ENCODE data around the gene SUPT20HL1.
"Not testable (repeated sequence)": the region's sequence is repeated elsewhere in the genome, so short reads cannot be mapped to it uniquely, and the experiment has no call there.

Gene SUPT20HL1

DNA sequence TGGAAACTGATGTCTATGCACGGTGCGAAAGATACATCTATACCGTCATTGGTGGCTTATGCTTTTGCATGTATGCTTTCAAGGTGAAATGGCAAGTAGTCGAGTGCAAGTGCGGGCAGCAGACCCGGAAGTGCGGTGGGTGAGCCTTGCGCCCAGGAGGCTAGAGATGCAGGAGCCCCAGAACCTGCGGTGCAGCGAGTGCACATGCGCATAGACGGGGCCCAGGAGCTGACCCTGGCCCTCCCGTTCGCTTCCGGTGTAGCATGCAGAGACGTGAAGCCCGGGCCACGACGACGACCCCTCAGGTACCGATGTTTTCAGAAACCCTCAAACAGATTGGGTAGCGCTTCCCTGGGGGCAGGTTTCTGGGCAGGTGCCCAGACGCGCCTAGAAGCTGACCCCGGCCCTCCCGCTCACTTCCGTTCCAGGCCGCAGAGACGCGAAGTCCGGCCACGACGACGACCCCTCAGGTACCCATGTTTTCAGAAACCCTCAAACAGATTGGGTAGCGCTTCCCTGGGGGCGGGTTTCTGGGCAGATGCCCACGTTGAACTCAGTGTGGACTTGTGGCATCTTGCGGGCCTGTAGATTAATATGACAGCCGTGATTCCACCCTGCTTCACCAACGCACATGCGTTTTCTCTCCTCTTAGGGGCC, 1.8 kb downstream of the SUPT20HL1 start:
- in situ Hi-C loops (cut with HindIII; ENCODE audit: low sequenced_read_pairs): not testable (repeated sequence)

DNA sequence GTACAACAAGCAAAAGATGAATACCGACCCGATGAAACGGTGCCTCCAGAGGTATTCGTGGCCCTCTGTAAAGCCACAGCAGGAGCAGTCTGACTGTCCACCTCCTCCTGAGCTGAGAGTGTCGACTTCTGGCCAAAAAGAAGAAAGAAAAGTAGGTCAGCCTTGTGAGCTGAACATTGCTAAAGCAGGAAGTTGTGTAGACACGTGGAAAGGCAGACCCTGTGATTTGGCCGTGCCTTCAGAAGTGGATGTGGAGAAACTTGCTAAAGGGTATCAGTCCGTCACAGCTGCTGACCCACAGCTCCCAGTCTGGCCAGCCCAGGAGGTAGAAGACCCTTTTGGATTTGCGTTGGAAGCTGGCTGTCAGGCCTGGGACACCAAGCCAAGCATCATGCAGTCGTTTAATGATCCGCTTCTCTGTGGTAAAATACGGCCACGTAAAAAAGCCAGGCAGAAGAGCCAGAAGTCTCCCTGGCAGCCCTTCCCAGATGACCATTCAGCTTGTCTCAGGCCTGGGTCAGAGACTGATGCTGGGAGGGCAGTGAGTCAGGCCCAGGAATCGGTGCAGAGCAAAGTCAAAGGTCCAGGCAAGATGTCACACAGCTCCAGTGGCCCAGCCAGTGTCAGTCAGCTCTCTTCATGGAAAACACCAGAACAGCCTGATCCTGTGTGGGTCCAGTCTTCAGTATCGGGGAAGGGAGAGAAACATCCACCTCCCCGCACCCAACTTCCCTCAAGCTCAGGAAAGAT, 3.2 kb downstream of the SUPT20HL1 start:
- in situ Hi-C loops (cut with HindIII; ENCODE audit: low sequenced_read_pairs): not testable (repeated sequence)

DNA sequence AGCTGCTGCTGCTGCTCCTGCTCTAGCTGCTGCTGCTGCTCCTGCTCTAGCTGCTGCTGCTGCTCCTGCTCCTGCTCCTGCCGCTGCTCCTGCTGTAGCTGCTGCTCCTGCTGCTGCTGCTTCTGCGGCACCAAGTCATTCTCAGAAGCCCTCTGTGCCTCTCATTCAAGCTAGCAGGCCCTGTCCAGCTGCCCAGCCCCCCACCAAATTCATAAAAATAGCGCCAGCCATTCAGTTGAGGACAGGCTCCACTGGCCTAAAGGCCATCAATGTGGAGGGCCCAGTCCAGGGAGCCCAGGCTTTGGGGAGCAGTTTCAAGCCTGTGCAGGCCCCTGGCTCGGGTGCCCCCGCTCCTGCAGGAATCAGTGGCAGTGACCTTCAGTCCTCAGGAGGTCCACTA, 3.9 kb downstream of the SUPT20HL1 start:
- in situ Hi-C loops (cut with HindIII; ENCODE audit: low sequenced_read_pairs): no loop called here

DNA sequence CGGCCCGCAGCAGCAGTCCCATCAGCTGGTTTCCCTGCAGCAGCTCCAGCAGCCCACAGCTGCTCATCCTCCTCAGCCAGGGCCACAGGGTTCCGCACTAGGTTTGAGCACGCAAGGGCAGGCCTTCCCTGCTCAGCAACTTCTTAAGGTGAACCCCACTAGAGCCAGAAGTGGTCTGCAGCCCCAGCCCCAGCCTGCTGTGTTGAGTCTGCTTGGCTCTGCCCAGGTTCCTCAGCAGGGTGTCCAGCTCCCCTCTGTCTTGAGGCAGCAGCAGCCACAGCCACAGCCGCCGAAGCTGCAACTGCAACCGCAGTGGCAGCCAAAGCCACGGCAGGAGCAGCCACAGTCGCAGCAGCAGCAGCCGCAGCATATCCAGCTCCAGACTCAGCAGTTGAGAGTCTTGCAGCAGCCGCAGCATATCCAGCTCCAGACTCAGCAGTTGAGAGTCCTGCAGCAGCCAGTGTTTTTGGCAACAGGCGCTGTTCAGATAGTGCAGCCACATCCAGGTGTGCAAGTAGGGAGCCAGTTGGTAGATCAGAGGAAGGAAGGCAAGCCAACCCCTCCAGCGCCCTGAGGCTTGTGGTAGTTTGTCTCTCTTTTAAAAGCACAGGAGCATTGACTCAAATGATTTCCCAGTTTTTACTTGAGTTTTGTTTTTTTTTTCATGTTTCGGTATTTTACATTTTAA, 4.6 kb downstream of the SUPT20HL1 start:
- in situ Hi-C loops (cut with HindIII; ENCODE audit: low sequenced_read_pairs): no loop called here

DNA sequence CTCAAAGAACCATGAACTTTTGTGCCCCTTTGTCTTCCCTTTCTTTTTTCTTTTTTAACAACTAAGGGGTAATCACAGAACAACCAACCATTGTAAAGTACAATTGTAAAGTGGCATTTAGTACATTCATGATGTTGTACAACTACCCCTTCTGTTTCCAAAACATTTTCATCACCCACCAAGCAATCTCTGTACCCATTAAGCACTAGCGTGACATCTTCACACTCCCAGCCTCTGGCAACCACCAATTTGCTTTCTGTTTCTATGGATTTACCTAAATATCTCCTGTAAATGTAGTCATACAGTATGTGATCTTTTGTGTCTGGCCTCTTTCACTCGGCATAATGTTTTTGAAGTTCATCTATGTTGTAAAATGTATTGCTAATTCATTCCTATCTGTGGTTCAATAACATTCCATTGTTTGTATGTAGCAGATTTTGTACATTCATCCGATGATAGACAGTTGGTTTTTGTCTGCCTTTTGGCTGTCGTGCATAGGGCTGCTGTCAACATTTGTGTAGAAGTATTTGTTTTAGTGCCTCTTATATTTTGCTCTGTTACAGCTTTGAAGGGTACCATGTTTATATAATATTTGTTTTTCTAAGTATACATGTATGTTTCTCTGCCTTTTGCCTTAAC, 6.4 kb downstream of the SUPT20HL1 start:
- in situ Hi-C loops (cut with HindIII; ENCODE audit: low sequenced_read_pairs): not testable (repeated sequence)

DNA sequence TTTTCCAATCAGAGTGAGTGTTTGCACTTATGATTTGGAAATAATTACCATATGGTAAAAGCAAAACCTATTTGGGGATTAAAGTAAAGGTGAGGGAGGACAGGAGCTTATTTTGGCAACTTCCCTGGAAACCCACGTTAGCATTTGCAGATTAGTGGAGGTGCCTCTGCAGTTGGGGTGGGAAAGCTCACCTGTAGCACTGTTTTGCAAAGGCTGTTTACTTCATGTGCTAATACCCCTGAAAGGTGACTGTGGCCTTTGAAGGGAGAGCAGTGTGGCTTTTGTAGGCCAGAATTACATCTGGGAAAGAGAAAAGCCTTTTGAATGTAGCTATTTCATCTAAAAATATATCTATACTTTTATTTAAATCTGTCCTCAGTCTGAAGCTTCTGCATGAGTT, 9.4 kb downstream of the SUPT20HL1 start:
- in situ Hi-C loops (cut with HindIII; ENCODE audit: low sequenced_read_pairs): no loop called here

DNA sequence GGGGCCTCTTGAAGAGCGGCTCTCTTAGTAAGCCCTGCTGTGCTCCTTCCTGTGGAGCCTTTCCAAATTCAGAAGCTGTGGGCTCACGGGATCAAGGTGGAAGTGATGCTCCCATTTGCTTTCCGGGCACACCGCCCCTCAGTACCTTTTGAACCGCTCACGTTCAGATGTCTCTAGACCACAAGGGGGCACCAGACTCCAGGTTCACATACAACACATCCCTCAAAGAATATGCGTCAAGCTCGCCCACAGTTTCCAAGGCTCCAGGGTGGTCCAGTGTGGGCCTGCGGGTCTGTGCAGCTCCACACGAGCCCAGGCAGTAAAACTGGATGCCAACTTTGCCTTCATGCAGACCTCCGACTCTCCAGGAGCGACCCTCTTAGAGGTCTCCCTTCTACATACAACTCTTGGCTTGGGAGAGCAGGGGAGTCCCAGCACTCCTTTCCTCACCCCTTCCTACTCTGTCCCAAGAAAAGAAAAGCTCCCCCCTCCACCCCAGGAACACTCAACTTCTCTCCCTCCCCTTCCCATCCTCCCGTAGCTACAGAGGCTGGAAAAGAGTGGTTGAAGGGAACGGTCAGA, 11.0 kb downstream of the SUPT20HL1 start:
- in situ Hi-C loops (cut with HindIII; ENCODE audit: low sequenced_read_pairs): no loop called here

DNA sequence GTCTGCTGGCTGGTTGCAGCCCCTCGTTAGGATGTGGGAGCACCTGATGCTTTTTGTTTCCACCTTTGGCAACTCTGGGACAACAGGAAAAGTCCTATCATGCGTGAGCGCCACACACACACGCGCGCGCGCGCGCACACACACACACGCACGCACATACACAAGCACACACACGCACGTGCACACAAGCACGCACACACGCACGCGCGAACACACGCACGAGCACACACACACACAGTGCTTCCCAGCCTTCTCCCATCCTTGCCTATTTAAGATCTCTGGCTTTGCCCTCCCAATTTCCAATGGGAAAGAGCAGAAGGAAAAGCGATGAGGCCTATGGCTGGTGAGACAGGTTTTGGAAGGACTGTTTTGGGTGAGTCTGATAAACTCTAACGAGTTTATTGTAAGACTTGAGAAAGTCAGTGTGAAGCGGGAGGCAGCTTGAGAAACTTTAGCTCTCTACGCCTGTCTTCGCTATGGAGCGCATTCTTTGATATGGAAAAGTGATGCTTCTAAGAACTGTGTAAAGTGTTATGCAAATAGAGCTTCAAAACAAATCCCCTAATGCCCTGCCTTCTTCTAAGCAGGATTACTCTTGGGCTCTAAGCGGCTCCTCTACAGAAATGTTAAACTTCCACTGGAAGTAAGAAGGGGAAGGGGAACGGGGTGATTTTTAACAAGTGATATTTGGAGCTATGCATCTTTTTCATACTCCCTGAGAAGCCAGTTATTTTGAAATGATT, 11.8 kb downstream of the SUPT20HL1 start:
- in situ Hi-C loops (cut with HindIII; ENCODE audit: low sequenced_read_pairs): no loop called here

DNA sequence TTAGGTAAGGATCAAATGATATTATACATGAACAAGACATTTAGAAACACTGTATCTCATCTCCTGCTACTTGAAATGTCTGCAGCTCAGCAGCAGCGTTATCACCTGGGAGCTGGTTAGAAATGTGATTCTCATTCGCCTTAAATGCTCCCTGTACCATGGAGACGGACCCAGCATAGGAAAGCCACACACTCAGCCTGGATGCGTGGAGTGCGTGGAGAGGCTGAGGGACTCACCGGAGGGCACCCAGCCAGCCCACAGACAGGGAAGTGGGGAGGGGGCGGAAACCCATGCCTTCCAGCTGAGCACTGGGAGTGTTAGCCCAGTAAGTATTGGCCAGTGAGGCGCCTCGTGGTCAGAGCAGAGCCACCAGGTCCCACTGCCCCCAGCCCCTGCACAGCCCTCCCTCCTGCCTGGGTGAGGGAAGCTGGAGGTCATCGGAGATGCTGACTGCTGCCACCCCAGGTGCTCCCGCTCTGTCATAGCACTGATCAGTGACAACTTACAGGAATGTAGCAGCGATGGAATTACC, 15.2 kb downstream of the SUPT20HL1 start:
- in situ Hi-C loops (cut with HindIII; ENCODE audit: low sequenced_read_pairs): no loop called here

DNA sequence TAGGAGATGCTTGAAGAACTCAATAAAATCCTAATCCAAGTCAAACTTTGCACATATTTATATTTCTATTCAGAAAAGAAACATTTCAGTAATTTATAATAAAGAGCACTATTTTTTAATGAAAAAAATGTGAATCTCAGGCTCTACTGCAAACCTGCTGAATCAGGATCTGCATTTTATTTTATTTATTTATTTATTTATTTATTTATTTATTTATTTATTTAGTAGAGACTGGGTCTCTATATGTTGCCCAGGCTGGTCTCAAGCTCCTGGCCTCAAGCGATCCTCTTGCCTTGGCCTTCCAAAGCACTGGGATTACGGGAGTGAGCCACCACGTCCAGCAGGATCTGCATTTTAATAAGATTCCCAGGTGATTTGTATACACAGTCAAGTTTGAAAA, 16.0 kb downstream of the SUPT20HL1 start:
- in situ Hi-C loops (cut with HindIII; ENCODE audit: low sequenced_read_pairs): no loop called here

DNA sequence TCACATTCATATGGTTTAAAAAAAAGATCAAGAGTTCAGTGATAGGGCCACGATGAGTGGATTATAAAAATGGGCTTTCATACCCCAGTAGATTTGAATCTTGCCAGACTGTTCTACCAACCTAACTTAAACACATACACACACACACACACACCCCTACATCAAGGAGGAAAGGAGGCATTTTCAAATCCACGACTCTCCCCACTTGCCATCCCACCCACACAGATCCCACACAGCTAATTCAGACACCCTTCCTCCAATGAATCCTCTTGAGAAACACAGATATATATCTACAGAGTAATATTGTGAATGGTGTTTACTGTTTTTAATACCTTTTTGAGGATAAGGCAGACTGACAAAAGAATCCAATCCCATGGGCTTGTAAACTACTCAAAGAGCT, 16.8 kb downstream of the SUPT20HL1 start:
- in situ Hi-C loops (cut with HindIII; ENCODE audit: low sequenced_read_pairs): no loop called here

DNA sequence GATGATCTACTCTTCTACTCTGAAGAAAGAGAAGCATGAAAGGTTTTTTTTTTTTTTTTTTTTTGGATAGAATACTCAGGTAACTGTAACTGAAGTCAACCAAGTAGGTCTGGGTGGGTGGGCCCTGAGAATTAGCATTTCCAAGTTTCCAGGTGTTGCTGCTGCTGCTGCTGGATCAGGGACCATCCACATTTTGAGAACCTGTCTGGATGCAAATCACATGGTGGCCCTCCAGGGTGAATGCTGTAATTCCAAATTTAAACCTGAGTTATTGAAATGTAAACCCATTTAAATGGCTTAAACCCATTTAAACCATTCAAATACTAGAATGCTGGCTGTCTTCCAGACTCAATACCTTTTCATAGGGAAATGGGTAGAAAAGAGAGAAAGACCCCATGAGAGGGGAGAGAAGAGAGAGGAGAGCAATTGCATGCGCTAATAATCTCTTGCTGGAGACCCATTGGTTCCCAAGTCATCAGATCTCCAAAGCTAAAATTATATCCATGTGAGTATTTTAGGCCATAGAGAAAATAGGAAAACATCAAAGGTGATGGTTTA, 17.6 kb downstream of the SUPT20HL1 start:
- in situ Hi-C loops (cut with HindIII; ENCODE audit: low sequenced_read_pairs): no loop called here

DNA sequence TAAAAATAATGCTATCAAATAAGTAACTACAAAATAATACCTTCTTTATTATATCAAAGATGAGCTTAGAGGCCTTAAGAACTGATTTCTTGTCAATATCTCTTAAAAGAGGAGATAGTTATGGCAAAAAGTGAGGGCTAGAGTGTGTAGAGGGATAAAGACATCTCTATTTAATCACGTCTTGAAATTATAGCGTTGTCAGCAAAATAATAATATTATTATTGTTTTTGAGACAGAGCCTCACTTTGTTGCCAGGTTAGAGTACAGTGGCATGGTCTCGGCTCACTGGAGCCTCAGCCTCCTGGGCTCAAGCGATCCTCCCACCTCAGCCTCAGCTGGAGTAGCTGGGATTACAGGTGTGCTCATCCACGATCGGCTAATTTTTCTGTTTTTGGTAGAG, 18.3 kb downstream of the SUPT20HL1 start:
- in situ Hi-C loops (cut with HindIII; ENCODE audit: low sequenced_read_pairs): no loop called here

DNA sequence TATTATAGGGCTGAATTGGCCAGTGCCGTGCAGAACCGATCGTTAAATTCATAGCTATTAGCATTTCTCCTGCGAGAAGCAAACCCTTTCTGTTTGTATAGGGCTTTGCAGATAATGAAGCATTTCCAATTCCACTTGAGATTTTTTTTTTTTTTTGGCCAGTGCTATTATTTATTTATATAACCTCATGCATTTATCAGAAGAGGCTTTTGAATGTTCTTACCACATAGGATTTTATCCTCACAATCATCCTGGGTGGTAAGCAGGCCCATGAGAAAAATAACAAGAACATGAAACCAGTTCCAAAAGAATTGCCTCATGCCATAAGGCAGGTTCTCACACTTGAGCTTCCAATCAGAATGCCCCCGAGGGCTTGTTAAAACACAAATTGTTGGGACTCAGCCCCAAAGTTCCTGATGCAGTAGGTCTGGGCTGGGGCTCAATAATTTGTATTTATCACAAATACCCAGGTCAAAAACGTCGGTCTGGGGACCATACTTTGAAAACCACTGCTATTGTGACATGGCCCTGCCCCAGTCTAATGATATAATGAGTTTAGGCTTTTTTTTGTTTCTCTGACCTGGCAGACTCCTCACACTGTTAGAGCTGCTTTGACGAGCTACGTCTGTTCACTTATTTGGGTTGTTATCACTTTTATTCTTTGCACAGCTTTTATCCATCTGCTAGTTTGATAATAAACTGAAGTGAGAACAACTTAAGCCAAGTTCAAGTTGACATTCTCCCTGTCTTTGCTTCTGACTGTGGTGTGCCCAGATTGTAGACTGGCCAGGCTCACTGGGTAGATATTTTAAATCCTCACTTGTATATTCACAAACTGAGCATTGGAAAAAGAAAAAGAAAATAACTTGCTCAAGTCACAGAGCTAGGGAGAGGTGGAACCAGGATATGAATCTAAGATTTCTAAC, 20.1 kb downstream of the SUPT20HL1 start:
- in situ Hi-C loops (cut with HindIII; ENCODE audit: low sequenced_read_pairs): no loop called here

DNA sequence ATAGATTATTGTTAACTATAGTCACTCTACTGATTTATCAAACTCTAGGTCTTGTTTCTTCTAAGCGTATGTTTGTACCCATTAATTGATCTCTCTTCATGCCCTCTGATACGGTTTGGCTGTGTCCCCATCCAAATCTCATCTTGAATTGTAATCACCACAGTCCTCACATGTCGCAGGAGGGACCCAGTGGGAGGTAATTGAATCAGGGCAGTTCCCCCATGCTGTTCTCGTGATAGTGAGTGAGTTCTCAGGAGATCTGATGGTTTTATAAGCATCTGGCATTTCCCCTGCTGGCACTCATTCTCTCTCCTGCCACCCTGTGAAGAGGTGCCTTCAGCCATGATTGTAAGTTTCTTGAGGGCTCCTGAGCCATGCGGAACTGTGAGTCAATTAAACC, 21.9 kb downstream of the SUPT20HL1 start:
- in situ Hi-C loops (cut with HindIII; ENCODE audit: low sequenced_read_pairs): not testable (repeated sequence)

DNA sequence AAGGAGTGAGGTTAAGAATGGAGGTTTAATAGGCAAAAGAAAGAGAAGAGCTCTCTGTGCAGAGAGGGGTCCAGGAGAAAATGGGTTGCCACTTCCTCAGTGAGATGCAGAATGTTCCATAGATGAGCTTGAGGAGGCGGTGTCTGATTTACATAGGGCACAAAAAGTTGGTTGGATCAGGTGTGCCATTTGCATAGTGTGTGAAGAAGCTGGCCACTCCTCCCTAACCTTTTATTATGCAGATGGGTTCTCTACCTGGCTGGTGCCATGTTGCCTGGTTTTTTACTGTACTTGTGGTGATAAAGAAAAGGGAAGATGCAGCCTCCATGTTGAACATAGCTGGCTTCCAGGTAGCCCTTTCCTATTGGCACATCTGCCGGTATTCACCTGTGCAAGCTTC, 27.3 kb downstream of the SUPT20HL1 start:
- in situ Hi-C loops (cut with HindIII; ENCODE audit: low sequenced_read_pairs): no loop called here

DNA sequence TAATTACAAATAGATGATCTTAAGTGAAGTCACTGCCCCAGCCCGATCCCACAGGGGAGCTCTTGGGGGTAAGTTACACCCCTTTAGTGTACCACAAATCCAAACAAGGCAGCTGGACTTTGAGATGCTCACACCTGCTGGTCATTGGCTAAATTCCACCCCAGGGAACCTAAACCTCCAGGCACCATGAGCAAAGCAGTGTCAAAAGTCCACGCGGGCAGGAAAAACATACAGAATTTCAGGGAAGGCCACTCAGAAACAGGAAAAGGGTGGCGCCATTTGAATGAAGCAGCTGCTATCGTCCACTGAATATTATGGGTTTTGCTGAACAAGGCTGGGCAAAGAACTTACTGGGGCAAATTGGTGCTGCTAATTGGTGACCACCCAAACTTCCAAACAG, 30.9 kb downstream of the SUPT20HL1 start:
- in situ Hi-C loops (cut with HindIII; ENCODE audit: low sequenced_read_pairs): no loop called here

DNA sequence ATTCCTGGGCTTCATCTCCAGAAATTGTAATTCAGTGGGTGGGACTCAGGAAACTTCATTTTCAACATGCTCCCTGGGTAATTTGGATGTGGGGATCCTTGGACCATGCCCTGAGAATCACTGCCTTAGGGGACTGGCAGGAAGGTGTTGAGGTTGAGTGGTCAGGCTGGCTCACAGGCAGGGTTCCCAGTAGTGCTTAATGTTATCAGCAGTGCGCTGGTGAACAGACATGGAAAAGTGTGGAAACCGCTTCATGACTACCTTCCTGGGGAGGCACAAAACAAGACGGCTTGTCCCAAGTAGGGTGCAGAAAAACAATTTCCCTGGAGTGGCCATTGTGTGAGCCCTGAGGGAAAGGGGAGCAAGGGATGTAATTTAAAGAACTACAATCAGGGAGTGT, 31.4 kb downstream of the SUPT20HL1 start:
- in situ Hi-C loops (cut with HindIII; ENCODE audit: low sequenced_read_pairs): no loop called here

DNA sequence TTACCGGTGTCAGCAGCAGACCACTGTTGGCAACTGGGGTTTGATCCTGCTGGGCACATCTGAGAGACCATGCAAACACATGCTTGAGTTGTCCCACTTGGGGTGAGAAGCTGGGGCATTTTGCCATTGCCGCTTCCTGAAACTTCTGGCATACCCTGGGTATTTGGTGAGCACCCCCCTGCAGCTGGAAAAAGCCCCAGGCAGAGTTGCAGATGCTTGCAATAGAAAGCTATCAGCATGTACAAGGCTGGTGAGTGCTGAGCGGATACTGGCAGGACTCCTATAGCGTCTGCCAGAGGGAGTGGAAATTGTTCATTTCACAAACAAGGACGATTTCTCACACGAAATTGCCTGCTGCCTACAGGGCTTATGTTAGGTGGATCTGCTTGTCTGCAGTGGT, 32.3 kb downstream of the SUPT20HL1 start:
- in situ Hi-C loops (cut with HindIII; ENCODE audit: low sequenced_read_pairs): no loop called here

Measured in DLD1 (cell line).